HepG2 (cell line): ENCODE data around the gene SEC31B. TPM values are rescaled to one million over a fixed set of nuclear protein-coding genes. Genes with fewer than 3 reads are reported as not detected.

Experiments used
- CBX2 ChIP-seq, 2 experiments: fragments of 200-600 bp in 1 of 2; sonication (generic); formaldehyde crosslinking in 1 of 2; IDR thresholded peaks; 2 replicates each; pipeline versions ENCODE4 v1.7.0 to v1.8.1; 2018 to 2022; ENCODE audit warnings: low read depth in 2 of 2, low read length in 1 of 2, mild to moderate bottlenecking in 1 of 2, missing genetic modification reagents in 1 of 2
- ELF3 ChIP-seq: IDR thresholded peaks from 2 replicates; pipeline ENCODE4 v1.6.1; 2016; ENCODE audit warnings: missing genetic modification reagents, missing compliant biosample characterization
- GTF2F1 ChIP-seq: fragments of 150-350 bp; IDR thresholded peaks from 2 replicates; pipeline ENCODE4 v1.6.1; 2014; ENCODE audit warnings: low read length
- KDM1A ChIP-seq: IDR thresholded peaks from 2 replicates; pipeline ENCODE4 v1.6.1; 2016; ENCODE audit warnings: missing compliant biosample characterization
- KLF11 ChIP-seq: IDR thresholded peaks from 2 replicates; pipeline ENCODE4 v1.6.1; 2016; ENCODE audit warnings: missing compliant biosample characterization
- PTBP1 ChIP-seq: fragments of 200-400 bp; formaldehyde crosslinking; IDR thresholded peaks from 2 replicates; pipeline ENCODE4 v1.6.1; 2018; ENCODE audit warnings: low read length, low read depth; ENCODE audit not compliant: poor library complexity, severe bottlenecking
- U2AF1 ChIP-seq: fragments of 200-400 bp; formaldehyde crosslinking; optimal IDR thresholded peaks from 2 replicates; pipeline ENCODE3; 2017; ENCODE audit warnings: mild to moderate bottlenecking, low read depth, low read length
- ZNF143 ChIP-seq: sonication (generic); formaldehyde crosslinking; IDR thresholded peaks from 2 replicates; pipeline ENCODE4 v1.4.0; 2020; ENCODE audit warnings: missing genetic modification reagents
- ZNF407 ChIP-seq: sonication (generic); formaldehyde crosslinking; IDR thresholded peaks from one replicate; pipeline ENCODE4 v1.5.1; 2020; ENCODE audit warnings: mild to moderate bottlenecking, missing genetic modification reagents; ENCODE audit errors: not compliant biosample characterization
- ZNF660 ChIP-seq: sonication (generic); formaldehyde crosslinking; IDR thresholded peaks from 2 replicates; pipeline ENCODE4 v1.5.1; 2020; ENCODE audit warnings: mild to moderate bottlenecking, low read depth, missing genetic modification reagents, borderline replicate concordance
- ZNF704 ChIP-seq: sonication (generic); formaldehyde crosslinking; IDR thresholded peaks from 2 replicates; pipeline ENCODE4 v1.8.1; 2023; ENCODE audit warnings: mild to moderate bottlenecking, inconsistent platforms, moderate library complexity, missing genetic modification reagents, borderline replicate concordance
- ZNF713 ChIP-seq: sonication (generic); formaldehyde crosslinking; IDR thresholded peaks from 2 replicates; pipeline ENCODE4 v1.4.0; 2020; ENCODE audit warnings: mild to moderate bottlenecking, missing genetic modification reagents
- ZNF781 ChIP-seq: sonication (generic); formaldehyde crosslinking; IDR thresholded peaks from 2 replicates; pipeline ENCODE4 v1.5.1; 2020; ENCODE audit warnings: borderline replicate concordance, mild to moderate bottlenecking, missing genetic modification reagents; ENCODE audit errors: not compliant biosample characterization
- polyA plus RNA-seq, 8 experiments: library from polyadenylated mRNA; depleted of rRNA in 3 of 8; stranded (reverse) in 7 of 8; unstranded in 1 of 8; fragments of >200 nt; fragmentation: Illumina TruSeq in 4 of 8; extraction: Trizol in 4 of 8; gene quantifications; 2 replicates each; pipeline versions ENCODE4 v1.2.1 to v1.2.3, GENCODE V29; 2011 to 2016; ENCODE audit warnings: low read depth in 4 of 8, missing spikeins in 1 of 8, mixed read lengths in 1 of 8; ENCODE audit not compliant: insufficient read depth in 1 of 8
- total RNA-seq, 5 experiments: library from RNA; depleted of rRNA; stranded (reverse); fragments of >200 nt; fragmentation: Illumina TruSeq; extraction: Trizol; gene quantifications; 2 replicates each; pipeline ENCODE4 v1.2.3, GENCODE V29; 2016; ENCODE audit warnings: low read depth in 1 of 5
- TF ChIP-seq, protein P1 (sequence below): sonication (generic); formaldehyde crosslinking; IDR thresholded peaks from 2 replicates; pipeline ENCODE4 v1.9.0; 2021; ENCODE audit warnings: missing genetic modification reagents, borderline replicate concordance
- TF ChIP-seq, protein P2 (sequence below): sonication (generic); formaldehyde crosslinking; IDR thresholded peaks from 2 replicates; pipeline ENCODE4 v1.4.0; 2020; ENCODE audit warnings: missing genetic modification reagents

The SEC31B gene
- total and polyA plus RNA-seq, 2 of the 13 experiments (the other 11 are each of a cell fraction or from before 2014, with no cell fraction given): 2.0 to 8.3 TPM

DNA sequence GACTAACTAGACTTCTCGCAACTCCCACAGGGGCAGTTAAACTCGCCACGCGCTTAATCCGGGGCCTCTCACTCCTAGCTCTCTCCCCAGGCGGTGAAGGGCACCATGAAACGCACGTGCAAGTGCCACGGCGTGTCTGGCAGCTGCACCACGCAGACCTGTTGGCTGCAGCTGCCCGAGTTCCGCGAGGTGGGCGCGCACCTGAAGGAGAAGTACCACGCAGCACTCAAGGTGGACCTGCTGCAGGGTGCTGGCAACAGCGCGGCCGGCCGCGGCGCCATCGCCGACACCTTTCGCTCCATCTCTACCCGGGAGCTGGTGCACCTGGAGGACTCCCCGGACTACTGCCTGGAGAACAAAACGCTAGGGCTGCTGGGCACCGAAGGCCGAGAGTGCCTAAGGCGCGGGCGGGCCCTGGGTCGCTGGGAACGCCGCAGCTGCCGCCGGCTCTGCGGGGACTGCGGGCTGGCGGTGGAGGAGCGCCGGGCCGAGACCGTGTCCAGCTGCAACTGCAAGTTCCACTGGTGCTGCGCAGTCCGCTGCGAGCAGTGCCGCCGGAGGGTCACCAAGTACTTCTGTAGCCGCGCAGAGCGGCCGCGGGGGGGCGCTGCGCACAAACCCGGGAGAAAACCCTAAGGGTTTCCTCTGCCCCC is 37.4 kb downstream of the SEC31B start (continued):
- no peak for TF ChIP-seq CBX2 (IDR thresholded peaks at IDR 0.05; ENCODE audit: low read depth, low read length)
- TF ChIP-seq CBX2 (CRISPR knock-in tag; IDR thresholded peaks at IDR 0.05; ENCODE audit: low read depth): peak; percentile 74; the same call in 1 of the 2 replicates
- no peak for TF ChIP-seq ZNF704 (CRISPR knock-in tag)
- no peak for TF ChIP-seq GTF2F1
- TF ChIP-seq, protein P1, sequence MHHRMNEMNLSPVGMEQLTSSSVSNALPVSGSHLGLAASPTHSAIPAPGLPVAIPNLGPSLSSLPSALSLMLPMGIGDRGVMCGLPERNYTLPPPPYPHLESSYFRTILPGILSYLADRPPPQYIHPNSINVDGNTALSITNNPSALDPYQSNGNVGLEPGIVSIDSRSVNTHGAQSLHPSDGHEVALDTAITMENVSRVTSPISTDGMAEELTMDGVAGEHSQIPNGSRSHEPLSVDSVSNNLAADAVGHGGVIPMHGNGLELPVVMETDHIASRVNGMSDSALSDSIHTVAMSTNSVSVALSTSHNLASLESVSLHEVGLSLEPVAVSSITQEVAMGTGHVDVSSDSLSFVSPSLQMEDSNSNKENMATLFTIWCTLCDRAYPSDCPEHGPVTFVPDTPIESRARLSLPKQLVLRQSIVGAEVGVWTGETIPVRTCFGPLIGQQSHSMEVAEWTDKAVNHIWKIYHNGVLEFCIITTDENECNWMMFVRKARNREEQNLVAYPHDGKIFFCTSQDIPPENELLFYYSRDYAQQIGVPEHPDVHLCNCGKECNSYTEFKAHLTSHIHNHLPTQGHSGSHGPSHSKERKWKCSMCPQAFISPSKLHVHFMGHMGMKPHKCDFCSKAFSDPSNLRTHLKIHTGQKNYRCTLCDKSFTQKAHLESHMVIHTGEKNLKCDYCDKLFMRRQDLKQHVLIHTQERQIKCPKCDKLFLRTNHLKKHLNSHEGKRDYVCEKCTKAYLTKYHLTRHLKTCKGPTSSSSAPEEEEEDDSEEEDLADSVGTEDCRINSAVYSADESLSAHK (CRISPR knock-in tag): no peak
- 0 out of 2 replicates have a peak, but pooled peaks have one; percentile 27 for TF ChIP-seq ZNF143 (CRISPR knock-in tag)
- no peak for TF ChIP-seq ZNF713
- TF ChIP-seq PTBP1: no peak
- TF ChIP-seq U2AF1: no peak
- TF ChIP-seq KDM1A: no peak
- no peak for TF ChIP-seq ZNF781 (CRISPR knock-in tag)
- no peak for TF ChIP-seq ZNF660 (CRISPR knock-in tag)
- TF ChIP-seq KLF11 (CRISPR knock-in tag): no peak
- TF ChIP-seq, protein P2, sequence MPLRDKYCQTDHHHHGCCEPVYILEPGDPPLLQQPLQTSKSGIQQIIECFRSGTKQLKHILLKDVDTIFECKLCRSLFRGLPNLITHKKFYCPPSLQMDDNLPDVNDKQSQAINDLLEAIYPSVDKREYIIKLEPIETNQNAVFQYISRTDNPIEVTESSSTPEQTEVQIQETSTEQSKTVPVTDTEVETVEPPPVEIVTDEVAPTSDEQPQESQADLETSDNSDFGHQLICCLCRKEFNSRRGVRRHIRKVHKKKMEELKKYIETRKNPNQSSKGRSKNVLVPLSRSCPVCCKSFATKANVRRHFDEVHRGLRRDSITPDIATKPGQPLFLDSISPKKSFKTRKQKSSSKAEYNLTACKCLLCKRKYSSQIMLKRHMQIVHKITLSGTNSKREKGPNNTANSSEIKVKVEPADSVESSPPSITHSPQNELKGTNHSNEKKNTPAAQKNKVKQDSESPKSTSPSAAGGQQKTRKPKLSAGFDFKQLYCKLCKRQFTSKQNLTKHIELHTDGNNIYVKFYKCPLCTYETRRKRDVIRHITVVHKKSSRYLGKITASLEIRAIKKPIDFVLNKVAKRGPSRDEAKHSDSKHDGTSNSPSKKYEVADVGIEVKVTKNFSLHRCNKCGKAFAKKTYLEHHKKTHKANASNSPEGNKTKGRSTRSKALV (CRISPR knock-in tag): peak; percentile 92
- TF ChIP-seq ZNF407 (CRISPR knock-in tag): no peak
- TF ChIP-seq ELF3 (CRISPR knock-in tag): no peak
